ENCODE results near the gene MEIOSIN. TPM values are rescaled to one million over a fixed set of nuclear protein-coding genes. Genes with fewer than 3 reads are reported as not detected.

MEIOSIN gene
- total and polyA plus RNA-seq, 2 of the 13 experiments (the other 11 are each of a cell fraction or from before 2014, with no cell fraction given) = not detected

DNA sequence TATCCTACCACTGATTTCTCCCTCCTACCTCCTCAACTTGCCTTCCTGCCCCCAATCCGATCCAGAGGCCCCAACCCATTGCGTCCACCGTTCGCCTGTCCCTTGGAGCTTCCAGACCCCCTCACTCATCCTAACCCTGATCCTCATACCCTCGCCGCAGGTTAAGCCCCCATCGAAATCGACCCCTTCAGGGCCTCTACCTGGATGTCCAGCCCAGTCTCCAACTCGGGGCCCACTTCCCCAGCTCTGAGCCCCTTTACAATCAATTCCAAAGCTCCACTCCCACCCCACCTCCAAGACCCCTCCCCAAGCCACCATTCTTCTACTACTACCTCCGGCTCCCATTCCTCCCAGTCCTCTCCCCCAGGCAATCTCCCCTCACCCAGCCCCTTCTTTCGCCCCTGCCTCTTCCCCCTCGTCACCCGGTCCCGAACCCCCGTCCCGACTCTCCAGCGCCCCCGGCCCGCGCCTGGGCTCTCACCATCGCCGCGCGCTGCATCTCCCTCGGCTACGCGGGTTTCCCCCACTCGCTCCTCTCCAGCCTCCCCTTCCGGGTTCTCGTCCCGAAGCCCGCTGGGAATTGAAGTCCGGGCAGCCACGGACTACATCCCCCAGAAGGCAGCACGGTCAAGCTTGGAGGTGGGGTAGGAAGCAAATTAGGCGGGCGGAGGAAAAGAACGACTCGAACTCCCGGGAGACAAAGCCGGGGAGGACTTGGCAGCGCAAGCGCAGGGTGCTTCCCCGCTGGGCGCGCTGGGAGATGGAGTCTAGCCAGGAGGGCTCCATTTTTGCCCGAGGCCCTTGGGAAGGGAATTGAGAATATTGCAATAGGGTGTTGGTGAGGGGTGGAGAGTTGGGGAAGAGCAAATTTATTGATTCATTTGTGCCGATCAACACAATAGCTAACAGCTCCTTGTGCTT lies 2.6 kb upstream of the MEIOSIN start, which contains the start of gene FBXO46 (continued):
- TF ChIP-seq, protein P1, sequence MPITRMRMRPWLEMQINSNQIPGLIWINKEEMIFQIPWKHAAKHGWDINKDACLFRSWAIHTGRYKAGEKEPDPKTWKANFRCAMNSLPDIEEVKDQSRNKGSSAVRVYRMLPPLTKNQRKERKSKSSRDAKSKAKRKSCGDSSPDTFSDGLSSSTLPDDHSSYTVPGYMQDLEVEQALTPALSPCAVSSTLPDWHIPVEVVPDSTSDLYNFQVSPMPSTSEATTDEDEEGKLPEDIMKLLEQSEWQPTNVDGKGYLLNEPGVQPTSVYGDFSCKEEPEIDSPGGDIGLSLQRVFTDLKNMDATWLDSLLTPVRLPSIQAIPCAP (CRISPR knock-in tag; IDR thresholded peaks at IDR 0.05; ENCODE audit: low read depth) = no peak
- TF ChIP-seq ZFAT (CRISPR knock-in tag; conservative IDR thresholded peaks at IDR 0.05) (no peak), ZNF160 (CRISPR knock-in tag; IDR thresholded peaks at IDR 0.05) (0 out of 2 replicates have a peak, but pooled peaks have one; percentile 28), ZNF766 (CRISPR knock-in tag; IDR thresholded peaks at IDR 0.05; ENCODE audit: borderline replicate concordance) (no peak), ZNF101 (CRISPR knock-in tag; IDR thresholded peaks at IDR 0.05; ENCODE audit: borderline replicate concordance, low read depth) (no peak), RXRA (CRISPR knock-in tag; IDR thresholded peaks at IDR 0.05) (no peak), SKI (IDR thresholded peaks at IDR 0.05; ENCODE audit: partially characterized antibody) (no peak), DZIP1 (CRISPR knock-in tag; IDR thresholded peaks at IDR 0.05) (no peak), FOSL2 (CRISPR knock-in tag; IDR thresholded peaks at IDR 0.05) (peak; percentile 35), SMAD3 (CRISPR knock-in tag; IDR thresholded peaks at IDR 0.05) (no peak), ZNF530 (CRISPR knock-in tag; IDR thresholded peaks at IDR 0.05; ENCODE audit: low read depth) (no peak), SOX6 (IDR thresholded peaks at IDR 0.05) (no peak), SOX6 (CRISPR knock-in tag; IDR thresholded peaks at IDR 0.05) (peak; percentile 74), ZBTB1 (CRISPR knock-in tag; IDR thresholded peaks at IDR 0.05; ENCODE audit: borderline replicate concordance) (no peak), ZHX2 (IDR thresholded peaks at IDR 0.05; ENCODE audit: low read depth) (0 out of 2 replicates have a peak, but pooled peaks have one; percentile 30), ZHX2 (CRISPR knock-in tag; IDR thresholded peaks at IDR 0.05; ENCODE audit: borderline replicate concordance) (no peak), ZNF296 (CRISPR knock-in tag; conservative IDR thresholded peaks at IDR 0.05) (no peak), NFIC (IDR thresholded peaks at IDR 0.05; ENCODE audit: low read length) (no peak)
- TF ChIP-seq, protein P2, sequence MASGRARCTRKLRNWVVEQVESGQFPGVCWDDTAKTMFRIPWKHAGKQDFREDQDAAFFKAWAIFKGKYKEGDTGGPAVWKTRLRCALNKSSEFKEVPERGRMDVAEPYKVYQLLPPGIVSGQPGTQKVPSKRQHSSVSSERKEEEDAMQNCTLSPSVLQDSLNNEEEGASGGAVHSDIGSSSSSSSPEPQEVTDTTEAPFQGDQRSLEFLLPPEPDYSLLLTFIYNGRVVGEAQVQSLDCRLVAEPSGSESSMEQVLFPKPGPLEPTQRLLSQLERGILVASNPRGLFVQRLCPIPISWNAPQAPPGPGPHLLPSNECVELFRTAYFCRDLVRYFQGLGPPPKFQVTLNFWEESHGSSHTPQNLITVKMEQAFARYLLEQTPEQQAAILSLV (CRISPR knock-in tag; IDR thresholded peaks at IDR 0.05; ENCODE audit: borderline replicate concordance) = no peak

Data from HepG2 (cell line).